Osteoblast (primary cell): ENCODE results near the gene C1GALT1C1L. TPM values are rescaled to one million over a fixed set of nuclear protein-coding genes. Genes with fewer than 3 reads are reported as not detected.

Experiments used
- DNase-seq: peaks from one replicate; pipeline ENCODE4 v3.0.0; 2011; ENCODE audit warnings: low spot score, mixed read lengths; ENCODE audit not compliant: insufficient read length; ENCODE audit errors: missing footprints
- H2AFZ ChIP-seq: 2 replicates; pipeline ENCODE4 v1.6.0; 2011; ENCODE audit warnings: mild to moderate bottlenecking, low read length
- H3K27ac ChIP-seq: 2 replicates; pipeline ENCODE4 v1.5.1; 2011; ENCODE audit warnings: mild to moderate bottlenecking, low read depth, low read length, moderate library complexity
- H3K27me3 ChIP-seq: 2 replicates; pipeline ENCODE4 v1.6.0; 2012; ENCODE audit warnings: mild to moderate bottlenecking, control low read depth, inconsistent platforms, low read length, moderate library complexity; ENCODE audit not compliant: insufficient read depth
- H3K36me3 ChIP-seq: 2 replicates; pipeline ENCODE4 v1.5.1; 2011; ENCODE audit warnings: mild to moderate bottlenecking, low read length, control low read depth, moderate library complexity; ENCODE audit not compliant: insufficient read depth
- H3K4me1 ChIP-seq: 2 replicates; pipeline ENCODE4 v1.5.1; 2011; ENCODE audit warnings: mild to moderate bottlenecking, low read length, control low read depth, moderate library complexity; ENCODE audit not compliant: insufficient read depth
- H3K4me2 ChIP-seq: 2 replicates; pipeline ENCODE4 v1.6.0; 2011; ENCODE audit warnings: mild to moderate bottlenecking, low read length; ENCODE audit not compliant: insufficient read depth
- H3K4me3 ChIP-seq: fragments of 200-600 bp; sonication (generic); 3 replicates; pipeline ENCODE4 v1.5.1; 2012; ENCODE audit warnings: mild to moderate bottlenecking, low read length, inconsistent platforms; ENCODE audit not compliant: insufficient read depth
- H3K79me2 ChIP-seq: 2 replicates; pipeline ENCODE4 v1.6.0; 2012; ENCODE audit warnings: mild to moderate bottlenecking, low read length, control low read depth, inconsistent platforms; ENCODE audit not compliant: insufficient read depth
- H3K9me3 ChIP-seq: 2 replicates; pipeline ENCODE4 v1.5.1; 2011; ENCODE audit warnings: low read depth, low read length, control low read depth
- H4K20me1 ChIP-seq: 2 replicates; pipeline ENCODE4 v1.6.0; 2012; ENCODE audit warnings: mild to moderate bottlenecking, low read length, control low read depth; ENCODE audit not compliant: insufficient read depth
- CTCF ChIP-seq: IDR thresholded peaks from 2 replicates; pipeline ENCODE4 v1.5.1; 2011; ENCODE audit warnings: mild to moderate bottlenecking, low read depth, low read length, moderate library complexity; ENCODE audit errors: extremely low read depth
- total RNA-seq: library from RNA; depleted of rRNA; stranded (reverse); fragments of >200 nt; gene quantifications from 2 replicates; pipeline ENCODE4 v1.2.3, GENCODE V29; 2012

Gene C1GALT1C1L
- total RNA-seq, 1 donor = 0.72 TPM

GRCh38 chr2:43631618-43632317 is 44.5 kb downstream of the C1GALT1C1L start:
- TF ChIP-seq CTCF = no peak
- H3K27me3 ChIP-seq = no peaks in the 10 kb centered on the region
- no peak overlapping the region for H3K4me3 ChIP-seq
- no peaks in the 10 kb centered on the region for H4K20me1 ChIP-seq
- no peak overlapping the region for H3K27ac ChIP-seq
- DNase-seq = no peak
- H3K4me1 ChIP-seq = peaks cover 18% of the 10 kb centered on the region
- H3K36me3 ChIP-seq = no peaks in the 10 kb centered on the region
- H3K4me2 ChIP-seq = peak overlapping the region; percentile 50
- H3K9me3 ChIP-seq = no peaks in the 10 kb centered on the region
- H2AFZ ChIP-seq = peak overlapping the region; percentile 64
- no peaks in the 10 kb centered on the region for H3K79me2 ChIP-seq

Other genes with a start within 250 kb of the C1GALT1C1L start
- 38.0 and 39.4 TPM in 2 replicates for gene THADA, start 80.4 kb downstream of the C1GALT1C1L start, total RNA-seq
- 18.8 and 19.2 TPM in 2 replicates for gene PLEKHH2, start 39.2 kb downstream of the C1GALT1C1L start, total RNA-seq
- 26.8 and 29.2 TPM in 2 replicates for gene DYNC2LI1, start 97.6 kb upstream of the C1GALT1C1L start, total RNA-seq
- not detected in 2 replicates for gene ABCG5, start 162.4 kb upstream of the C1GALT1C1L start, total RNA-seq
- gene ABCG8, start 162.5 kb upstream of the C1GALT1C1L start, total RNA-seq = not detected in 2 replicates